DMS153 treated with DMSO at 0.1 percent for 48 hours (cell line): ENCODE results near the gene APCDD1.

Experiments used
- DNase-seq: peaks from one replicate; lab custom pipeline; 2025; ENCODE audit not compliant: unreplicated experiment; lab: John Stamatoyannopoulos, UW

APCDD1 gene

DNA sequence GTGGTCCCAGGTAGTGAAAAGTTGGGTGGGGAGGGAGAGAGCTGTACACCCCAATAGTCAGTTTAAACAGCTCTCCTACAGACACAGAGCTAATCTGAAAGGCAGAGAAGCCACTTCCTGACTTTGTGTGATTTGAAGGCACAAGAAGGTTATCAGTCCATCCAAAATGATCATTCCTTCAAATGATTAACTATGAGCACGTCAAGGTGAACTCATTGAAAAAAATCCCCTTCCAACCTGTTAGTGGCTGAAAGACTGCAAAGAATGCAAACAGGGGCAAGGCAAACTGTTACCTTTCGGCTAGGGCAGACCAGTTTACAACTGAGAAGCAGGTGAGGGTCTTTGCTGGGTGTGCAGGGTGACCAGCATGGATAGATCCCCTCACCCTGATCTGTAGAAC lies 22.8 kb upstream of the APCDD1 start:
- no peak for DNase-seq

GRCh38 chr18:10432781-10433180 lies 21.7 kb upstream of the APCDD1 start:
- DNase-seq: no peak

GRCh38 chr18:10436160-10436559 lies 18.3 kb upstream of the APCDD1 start:
- DNase-seq: no peak

GRCh38 chr18:10437837-10438236 lies 16.6 kb upstream of the APCDD1 start:
- no peak for DNase-seq

DNA sequence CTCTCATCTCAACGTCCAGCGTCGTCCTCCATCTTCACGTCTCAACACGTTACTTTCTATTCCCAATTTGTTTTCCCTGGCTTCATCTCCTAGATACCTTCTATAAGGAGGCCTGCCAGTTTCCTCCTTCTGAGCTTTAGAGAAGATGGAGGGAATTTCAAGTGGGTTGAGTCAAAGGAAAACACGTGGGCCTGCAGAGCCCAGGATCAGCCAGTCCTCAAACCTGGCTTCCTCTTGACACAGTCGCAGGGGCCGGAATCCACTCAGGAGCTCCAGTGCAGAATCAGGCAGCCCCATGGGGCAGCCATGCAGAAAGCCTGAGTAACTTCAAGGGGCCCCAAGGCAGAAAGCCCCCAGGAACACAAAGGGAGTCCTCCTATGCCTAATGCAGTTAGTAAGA lies 14.5 kb upstream of the APCDD1 start:
- DNase-seq: no peak

DNA sequence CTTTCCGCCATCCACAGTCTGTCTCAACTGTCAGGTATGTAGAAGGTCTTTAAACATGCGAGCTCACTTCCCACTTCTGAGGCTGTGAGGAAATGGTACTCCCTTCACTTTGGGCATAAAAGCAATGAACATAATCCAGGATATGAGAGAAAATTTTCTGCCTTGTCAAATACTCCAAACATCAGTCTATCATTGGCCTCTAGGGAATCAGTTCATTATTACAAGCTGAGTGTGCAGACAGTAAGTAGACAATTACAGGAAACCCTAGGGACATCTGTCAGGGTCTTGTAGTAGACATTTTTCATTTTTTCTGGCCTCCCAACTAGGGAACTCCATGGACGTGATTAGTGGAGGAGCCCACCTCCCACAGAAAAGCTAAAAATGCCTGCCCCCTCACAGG lies 13.6 kb upstream of the APCDD1 start:
- DNase-seq: no peak

- no peak for DNase-seq
Observed at GRCh38 chr18:10441472-10441871, 13.0 kb upstream of the APCDD1 start.

GRCh38 chr18:10442551-10442971 lies 11.9 kb upstream of the APCDD1 start:
- DNase-seq: no peak

- DNase-seq: no peak
Observed at GRCh38 chr18:10443001-10443400, 11.4 kb upstream of the APCDD1 start.

- no peak for DNase-seq
Observed at GRCh38 chr18:10444314-10445006, 10.0 kb upstream of the APCDD1 start.

- DNase-seq: no peak
Observed at GRCh38 chr18:10449396-10449795, 5.0 kb upstream of the APCDD1 start.

DNA sequence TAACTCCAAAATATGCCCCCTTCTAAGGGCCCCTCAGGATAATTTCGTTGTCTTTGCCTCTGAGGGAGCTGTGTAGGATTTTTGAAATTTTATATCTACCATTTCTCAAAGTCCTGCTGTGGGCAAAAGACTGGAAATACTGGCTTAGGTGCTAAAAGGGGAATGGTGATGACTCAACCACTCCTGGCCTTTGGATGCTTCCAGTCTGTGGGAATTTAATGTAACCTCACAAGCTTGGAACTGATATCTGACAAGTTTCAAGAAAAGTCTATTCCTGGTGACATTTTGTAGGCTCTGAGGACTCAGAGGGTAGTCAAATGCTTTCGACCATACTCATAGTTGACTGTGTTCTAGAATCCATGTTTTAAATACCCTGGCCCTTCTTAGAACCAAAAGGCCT lies 3.4 kb upstream of the APCDD1 start:
- DNase-seq: no peak

- no peak for DNase-seq
Observed at GRCh38 chr18:10453261-10453805, 1.1 kb upstream of the APCDD1 start.

DNA sequence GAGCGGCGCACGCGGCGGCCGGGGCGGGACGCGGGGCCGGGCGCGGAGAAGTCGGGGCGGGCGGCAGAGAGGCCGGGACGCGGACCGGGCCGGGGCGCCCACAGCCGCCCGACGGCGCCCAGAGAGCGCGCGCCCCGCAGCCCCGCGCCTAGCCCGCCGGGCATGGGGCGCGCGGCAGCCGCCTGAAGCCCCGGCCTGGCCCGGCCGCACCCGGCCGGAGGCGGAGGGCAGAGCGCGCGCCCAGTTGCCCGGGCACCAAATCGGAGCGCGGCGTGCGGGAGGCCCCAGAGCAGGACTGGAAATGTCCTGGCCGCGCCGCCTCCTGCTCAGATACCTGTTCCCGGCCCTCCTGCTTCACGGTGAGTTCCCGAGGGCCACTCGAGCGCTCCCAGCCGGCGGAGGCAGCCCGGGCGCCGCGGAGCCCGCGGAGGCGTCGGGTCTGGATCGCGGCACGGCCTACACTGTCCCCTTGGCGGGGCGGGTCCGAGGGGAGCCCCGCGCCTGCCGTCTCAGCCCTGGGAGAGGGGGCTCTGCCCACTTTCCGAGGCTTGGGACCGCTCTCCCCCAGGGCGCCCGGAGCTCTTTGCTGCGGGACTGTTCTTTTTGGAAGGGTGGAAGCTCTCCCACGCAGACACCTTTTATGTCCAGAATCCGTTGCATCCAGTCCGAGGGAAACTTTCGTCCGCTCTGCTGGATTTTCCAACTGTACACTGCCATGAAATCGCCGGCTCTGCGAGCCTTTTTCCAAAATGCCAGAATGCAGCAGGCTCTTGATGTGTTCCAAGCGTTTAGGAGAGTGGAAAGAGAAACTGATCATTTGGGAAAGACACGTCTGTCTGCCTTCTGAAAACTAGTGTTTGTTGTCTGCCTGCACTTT lies 484 bp downstream of the APCDD1 start:
- no peak for DNase-seq

DNA sequence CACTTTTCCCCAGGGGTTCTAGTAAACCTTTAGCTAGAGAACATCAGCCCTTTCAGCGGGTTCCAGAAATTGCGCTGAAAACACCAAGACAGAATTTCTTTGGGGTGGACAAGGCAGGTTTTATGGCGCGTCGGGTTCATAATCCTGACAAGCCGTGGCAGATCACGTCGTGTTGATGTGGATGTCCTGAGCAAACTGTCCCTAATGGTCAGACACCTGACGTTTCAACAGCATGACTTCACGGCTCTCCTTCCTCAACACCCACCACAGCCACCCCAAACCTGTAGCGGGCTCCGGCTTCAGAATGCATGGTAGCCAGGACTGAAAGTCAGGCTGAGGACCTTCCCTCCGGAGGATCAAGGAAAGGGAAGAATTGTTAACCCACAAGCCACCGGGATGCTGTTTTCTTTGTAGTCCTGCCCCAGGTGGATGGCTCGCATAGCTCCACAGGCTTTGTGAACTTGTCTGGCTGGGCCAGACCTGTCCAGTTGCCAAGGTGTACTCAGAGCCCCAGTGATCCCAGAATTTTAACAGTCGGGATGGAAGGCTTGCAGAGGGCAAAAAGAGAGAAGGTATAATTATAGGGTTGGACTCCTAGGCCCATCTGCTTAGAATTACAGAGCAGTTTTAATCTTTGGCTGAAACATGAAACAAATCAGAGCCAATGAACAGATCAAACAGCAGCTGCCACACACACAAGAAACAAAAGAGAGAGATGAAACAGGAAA lies 1.5 kb downstream of the APCDD1 start:
- no peak for DNase-seq

DNA sequence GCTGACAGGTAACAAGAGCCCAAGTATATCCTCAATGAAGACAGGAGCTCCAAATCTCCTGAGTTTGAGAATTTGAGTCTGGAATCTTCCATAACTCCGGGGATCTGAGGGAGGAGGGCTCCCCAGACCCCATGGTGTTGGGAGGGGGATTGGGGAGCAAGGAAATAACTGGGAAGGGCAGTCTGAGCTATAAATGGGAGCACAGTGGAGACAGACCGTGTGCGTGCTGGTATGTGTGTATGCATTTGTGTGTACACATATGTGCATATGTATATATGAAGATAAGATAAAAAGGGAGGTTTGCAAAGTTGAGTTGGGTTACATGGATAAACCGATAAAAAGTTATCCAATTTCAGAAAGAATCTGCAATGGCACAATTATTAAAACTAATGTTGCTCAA lies 2.3 kb downstream of the APCDD1 start:
- DNase-seq: no peak

DNA sequence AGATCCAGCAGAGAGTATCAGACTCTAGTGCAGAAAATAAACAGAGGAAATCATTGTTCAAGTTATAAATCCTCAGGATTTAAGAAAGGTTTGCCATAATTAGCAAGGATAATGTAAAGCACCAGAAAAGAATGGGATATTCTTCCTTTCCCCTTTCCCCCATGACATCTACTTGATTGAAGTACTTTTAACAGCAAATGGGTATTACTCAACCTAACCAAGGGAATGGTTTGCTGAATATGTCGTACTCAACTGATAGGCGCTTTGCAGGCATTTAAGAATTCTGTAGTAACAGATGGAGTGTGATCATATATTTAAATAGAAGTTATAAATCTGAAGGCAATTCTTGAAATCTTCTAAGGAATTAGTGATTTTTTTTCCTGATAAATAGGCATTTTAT lies 2.7 kb downstream of the APCDD1 start:
- DNase-seq: no peak

- DNase-seq: no peak
Observed at GRCh38 chr18:10457767-10458166, 3.3 kb downstream of the APCDD1 start.

GRCh38 chr18:10458691-10459090 lies 4.3 kb downstream of the APCDD1 start:
- no peak for DNase-seq

DNA sequence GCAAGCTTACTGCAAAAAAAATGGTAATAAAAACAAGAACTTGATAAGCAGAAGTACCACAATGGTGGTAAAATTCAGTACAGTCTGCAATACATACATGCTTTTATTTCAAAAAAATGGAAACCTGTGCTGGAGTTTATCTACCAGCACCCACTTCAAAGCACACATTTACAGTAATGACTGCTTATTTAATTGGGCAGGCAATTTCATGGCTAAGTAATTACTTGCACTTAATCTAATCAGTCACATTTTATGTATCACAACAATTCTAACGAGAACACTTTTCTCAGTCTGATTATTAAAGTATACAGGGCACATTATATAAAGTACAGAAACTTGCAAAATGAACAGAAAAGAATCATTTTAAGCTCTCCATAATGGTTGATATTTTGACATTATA lies 5.2 kb downstream of the APCDD1 start:
- DNase-seq: no peak

GRCh38 chr18:10460414-10461018 lies 6.1 kb downstream of the APCDD1 start:
- DNase-seq: no peak
